GM12872 (cell line): Measurements from ENCODE around the gene MIER2.
A peak's percentile ranks its signal among the peaks of the same experiment; 100 is the strongest.

Source experiments
- TF ChIP-seq, protein P1 (sequence below): IDR thresholded peaks from 3 replicates; pipeline ENCODE4 v1.5.1; 2011; ENCODE audit warnings: low read depth, mild to moderate bottlenecking, low read length, moderate library complexity; ENCODE audit not compliant: insufficient read depth

The MIER2 gene

DNA sequence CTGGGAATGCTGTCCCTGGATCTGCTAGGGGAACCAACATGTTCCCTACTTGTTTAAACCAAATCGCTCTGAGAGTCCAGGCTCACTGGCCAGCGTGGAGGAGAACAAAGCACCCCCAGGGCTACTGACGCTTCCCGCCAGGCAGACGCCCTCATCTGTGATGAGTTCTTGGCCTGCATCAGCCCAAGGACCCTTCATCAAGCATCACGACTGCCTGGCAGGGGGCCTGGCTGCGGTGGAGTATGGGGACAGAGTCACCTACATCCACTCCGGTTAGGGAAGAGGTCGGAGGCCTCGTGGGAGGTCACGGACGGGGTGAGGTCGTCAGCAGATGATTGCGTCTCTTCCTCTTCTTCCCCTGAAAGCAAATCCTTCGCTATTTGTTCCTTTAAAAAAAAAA, 17.7 kb downstream of the MIER2 start:
- TF ChIP-seq, protein P1, sequence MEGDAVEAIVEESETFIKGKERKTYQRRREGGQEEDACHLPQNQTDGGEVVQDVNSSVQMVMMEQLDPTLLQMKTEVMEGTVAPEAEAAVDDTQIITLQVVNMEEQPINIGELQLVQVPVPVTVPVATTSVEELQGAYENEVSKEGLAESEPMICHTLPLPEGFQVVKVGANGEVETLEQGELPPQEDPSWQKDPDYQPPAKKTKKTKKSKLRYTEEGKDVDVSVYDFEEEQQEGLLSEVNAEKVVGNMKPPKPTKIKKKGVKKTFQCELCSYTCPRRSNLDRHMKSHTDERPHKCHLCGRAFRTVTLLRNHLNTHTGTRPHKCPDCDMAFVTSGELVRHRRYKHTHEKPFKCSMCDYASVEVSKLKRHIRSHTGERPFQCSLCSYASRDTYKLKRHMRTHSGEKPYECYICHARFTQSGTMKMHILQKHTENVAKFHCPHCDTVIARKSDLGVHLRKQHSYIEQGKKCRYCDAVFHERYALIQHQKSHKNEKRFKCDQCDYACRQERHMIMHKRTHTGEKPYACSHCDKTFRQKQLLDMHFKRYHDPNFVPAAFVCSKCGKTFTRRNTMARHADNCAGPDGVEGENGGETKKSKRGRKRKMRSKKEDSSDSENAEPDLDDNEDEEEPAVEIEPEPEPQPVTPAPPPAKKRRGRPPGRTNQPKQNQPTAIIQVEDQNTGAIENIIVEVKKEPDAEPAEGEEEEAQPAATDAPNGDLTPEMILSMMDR = no peak

DNA sequence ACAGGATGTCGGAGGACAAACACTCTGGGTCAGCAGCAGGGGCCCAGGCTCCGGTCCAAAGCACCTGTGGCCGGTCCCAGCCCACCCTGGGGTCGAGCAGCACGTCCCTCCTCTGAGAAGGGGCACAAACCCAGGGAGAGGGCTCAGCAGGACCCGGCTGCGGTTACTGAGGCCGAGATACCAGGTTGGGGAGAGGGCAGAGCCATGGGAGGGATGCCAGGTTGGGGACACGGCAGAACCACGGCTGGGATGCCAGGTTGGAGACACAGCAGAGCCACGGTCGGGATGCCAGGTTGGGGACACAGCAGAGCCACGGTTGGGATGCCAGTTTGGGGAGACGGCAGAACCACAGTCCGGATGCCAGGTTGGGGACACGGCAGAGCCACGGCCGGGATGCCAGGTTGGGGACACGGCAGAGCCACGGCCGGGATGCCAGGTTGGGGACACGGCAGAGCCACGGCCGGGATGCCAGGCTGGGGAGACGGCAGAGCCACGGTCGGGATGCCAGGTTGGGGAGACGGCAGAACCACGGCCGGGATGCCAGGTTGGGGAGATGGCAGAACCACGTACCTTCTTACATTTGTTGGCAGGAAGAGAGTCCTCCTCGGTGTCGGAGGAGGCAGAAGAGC, 18.5 kb downstream of the MIER2 start:
- TF ChIP-seq, protein P1 = no peak

DNA sequence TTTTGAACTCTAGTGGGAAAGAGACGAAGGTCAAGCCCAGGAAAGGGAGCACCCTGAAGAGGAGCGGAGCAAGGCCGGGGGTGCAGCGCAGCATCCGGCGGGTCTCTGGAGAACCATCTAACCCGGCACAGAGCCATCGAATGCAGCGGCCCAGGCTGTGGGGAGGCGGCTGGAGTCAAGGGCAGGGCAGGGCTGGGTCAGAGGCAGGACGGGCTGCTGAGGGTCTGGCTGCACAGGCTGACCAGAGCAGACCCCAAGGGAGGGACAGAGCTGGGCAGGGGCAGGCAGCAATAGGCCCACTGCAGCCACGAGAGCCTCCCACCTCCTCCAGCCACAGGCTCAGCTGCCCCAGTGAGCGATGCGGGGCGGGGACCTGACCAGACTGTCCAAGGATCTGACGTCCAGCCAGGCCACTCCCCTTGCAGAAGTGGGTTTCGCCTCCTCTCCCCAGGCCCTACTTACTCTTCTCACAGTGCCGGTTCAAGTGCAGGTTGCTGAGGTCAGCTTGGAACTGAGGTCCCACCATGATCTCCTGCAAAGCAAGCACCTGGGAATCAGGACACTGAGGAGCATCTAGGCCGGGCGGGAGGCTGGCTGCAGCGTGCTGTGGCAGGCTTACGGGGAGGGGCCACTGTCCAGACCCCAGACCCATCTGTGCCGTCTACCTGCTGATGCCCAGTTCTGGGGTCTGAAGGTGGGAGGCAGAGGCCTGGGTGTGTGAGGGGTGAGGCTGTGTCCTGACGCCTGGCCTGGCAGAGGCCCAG, 19.2 kb downstream of the MIER2 start:
- TF ChIP-seq, protein P1 = no peak

DNA sequence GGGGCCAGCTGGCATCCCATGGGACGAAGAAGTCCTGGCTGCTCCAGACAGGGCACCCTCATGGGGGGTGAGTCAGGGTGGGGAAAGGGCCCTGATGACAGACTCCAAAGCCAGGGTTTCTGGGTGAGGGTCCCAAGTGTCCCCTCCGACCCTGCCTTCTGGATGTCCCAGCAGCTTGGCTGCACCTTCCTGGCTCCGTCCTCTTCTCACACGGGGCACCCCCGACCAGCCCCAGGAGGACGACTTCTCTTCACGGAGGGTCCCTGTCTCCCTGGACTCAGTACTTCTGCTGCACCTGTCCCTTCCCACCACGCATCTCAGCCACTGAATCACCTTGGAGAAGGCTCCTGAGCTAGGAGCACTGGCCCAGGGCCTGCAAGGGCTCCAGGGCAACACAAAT, 19.9 kb downstream of the MIER2 start:
- TF ChIP-seq, protein P1 = no peak

DNA sequence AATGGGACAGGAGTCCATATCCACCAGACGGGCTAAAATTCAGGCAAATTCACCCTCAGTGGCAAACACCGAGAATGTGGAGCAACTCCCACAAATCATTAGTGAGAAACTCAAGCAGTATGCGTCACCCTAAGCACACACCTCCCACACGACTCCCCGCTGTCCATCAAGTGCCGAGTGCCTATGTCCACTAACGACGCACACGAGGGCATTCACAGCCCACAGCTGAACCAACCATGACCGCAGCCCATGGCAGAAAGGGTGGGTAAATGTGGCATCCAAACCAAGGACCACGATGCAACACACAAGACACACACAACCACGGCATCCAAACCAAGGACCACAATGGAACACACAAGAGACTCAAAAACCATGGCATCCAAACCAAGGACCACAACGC, 22.0 kb downstream of the MIER2 start:
- TF ChIP-seq, protein P1 = no peak

DNA sequence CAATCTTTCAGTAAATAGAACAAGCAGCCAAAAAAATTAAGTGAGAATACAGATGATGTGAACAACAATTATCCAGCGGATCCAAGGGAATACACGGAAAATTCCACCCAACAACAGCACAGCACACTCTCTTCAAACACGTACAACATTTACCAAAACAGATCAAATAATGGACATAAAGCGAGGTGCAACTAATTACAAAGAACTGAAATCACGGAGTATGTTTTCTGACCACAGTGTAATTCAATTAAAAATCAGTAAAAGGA, 26.2 kb downstream of the MIER2 start:
- TF ChIP-seq, protein P1 = no peak

DNA sequence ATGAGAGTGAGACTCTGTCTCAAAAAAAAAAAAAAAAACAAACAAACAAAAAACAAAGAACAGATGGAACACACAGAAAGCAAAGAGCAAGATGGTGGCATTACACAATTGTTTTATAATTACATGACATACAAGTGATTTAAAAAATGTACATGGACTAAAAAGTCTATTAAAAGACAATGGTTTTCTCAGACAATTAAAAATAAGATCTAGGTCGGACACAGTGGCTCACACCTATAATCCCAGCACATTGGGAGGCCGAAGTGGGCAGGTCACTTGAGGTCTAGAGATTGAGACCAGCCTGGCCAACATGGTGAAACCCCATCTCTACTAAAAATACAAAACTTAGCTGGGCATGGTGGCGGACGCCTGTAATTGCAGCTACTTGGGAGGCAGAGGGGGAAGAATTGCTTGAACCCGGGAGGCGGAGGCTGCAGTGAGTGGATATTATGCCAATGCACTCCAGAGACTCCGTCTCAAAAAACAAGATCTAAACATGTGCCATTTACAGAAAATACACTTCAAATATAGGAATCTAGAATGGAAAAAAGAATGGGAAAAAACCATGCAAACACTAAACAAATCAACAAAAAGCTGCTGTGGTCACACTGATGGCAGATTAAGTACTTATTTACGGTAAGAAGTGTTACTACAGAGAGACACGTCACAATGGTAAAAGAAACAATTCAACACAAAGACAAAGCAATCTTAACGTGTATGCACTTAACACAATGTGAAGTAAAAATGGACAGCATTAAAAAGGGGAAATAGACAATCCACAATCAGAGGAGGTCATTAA, 26.7 kb downstream of the MIER2 start:
- TF ChIP-seq, protein P1 = 0 out of 3 replicates have a peak, but pooled peaks have one; percentile 6
